ENCODE results near the gene ZNF724. TPM values are rescaled to one million over a fixed set of nuclear protein-coding genes. Genes with fewer than 3 reads are reported as not detected.

The ZNF724 gene
- 13.3 TPM for total RNA-seq

DNA sequence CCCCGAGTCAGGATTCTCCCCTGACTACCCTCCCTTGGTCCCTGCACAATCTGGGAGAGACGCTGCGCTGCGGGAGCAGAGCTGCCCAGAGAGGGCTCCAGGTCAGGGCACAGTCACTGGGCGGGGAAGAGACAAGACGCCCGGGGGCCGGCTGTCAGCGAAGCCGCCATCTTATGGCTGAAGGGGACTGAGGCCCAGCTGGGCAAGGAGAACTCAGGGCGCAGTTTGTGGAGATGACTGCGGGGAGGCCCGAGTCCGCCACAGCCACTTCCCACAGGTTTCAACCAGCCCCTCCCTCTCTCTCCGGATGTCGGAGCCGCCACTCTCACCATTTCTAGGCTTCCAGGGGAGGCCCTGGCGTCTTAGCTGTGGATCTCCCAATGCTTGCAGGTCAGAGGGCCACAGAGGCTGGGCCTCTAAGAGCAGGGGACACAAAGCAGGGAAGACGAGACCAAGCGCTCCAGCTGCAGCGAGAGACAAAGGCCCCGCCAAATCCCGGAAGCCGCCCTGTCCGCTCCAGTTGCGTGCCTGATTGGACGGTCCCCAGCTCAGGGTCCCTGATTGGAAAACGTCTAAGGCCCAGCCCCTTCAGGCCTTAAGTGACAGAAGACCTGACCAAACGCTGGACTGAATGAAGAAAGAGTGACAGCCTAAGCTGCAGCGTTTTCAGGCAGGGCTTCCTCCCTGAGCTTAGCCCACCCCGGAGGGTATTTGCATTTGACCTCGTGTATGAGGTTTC, at the start of gene ZNF724:
Gene ZNF724 (minus strand): TSS at position 484 of the 739 bp plus-strand sequence. CDS start 152 bp downstream, at position 332.

Other genes with a start within 250 kb of the ZNF724 start
- gene ZNF728, start 247.2 kb downstream of the ZNF724 start, total RNA-seq: 0.27 TPM
- gene ZNF730, start 133.4 kb downstream of the ZNF724 start, total RNA-seq: 10.0 TPM
- 283 TPM for gene ZNF91, start 145.1 kb upstream of the ZNF724 start, total RNA-seq